ENCODE measurements around the gene ROBO1. TPM values are rescaled to one million over a fixed set of nuclear protein-coding genes. Genes with fewer than 3 reads are reported as not detected.

ROBO1 gene
- polyA plus RNA-seq, 1 donor (not counting 4 experiments of a cell fraction or from before 2014, with no cell fraction given): 27.1 TPM

DNA sequence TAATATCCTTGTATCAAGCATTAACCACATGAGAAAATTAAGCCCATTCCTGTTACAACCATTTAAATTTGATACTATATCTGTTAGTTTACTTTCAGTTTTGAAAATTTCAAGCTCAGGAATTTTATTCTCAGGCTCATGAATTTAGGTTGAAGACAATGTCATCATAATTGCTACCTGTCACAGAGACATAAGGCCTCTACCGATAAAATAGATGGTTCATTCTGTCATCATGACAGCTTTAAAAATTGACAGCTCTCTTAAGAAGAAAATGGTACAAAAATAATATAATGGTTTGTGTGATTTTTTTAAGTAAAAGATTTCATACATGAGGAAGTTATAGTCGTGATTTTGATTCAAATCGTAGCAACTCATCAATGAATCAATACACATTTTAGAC is 1003.2 kb downstream of the ROBO1 start:
- no peak for FAIRE-seq
- Histone ChIP-seq H3K4me1 (ENCODE audit: control insufficient read depth, extremely low read depth, insufficient read depth, low read length) (no peaks in the 10 kb centered on the region), H3K79me2 (ENCODE audit: control insufficient read depth, insufficient read depth, low read length) (no peaks in the 10 kb centered on the region), H3K27me3 (ENCODE audit: control insufficient read depth, extremely low read depth, insufficient read depth, low read length) (no peaks in the 10 kb centered on the region), H3K9ac (ENCODE audit: control insufficient read depth, extremely low read depth, insufficient read depth, low read length) (no peak overlapping the region), H3K36me3 (ENCODE audit: control insufficient read depth in 2 of 2, extremely low read depth in 1 of 2, insufficient read depth in 2 of 2, low read length in 2 of 2) (no peaks in the 10 kb centered on the region), H3K9me1 (ENCODE audit: control insufficient read depth, extremely low read depth, insufficient read depth, low read length) (no peaks in the 10 kb centered on the region), H4K20me1 (ENCODE audit: control insufficient read depth, extremely low read depth, insufficient read depth, low read length) (no peaks in the 10 kb centered on the region), H3K9me3 (ENCODE audit: control insufficient read depth, low read depth, low read length) (no peaks in the 10 kb centered on the region), H3K4me3 (ENCODE audit: control insufficient read depth in 2 of 3, extremely low read depth in 1 of 3, insufficient read depth in 2 of 3, low read depth in 1 of 3, low read length in 3 of 3) (no peak overlapping the region), H3K27ac (ENCODE audit: control insufficient read depth, insufficient read depth, low read length) (no peak overlapping the region), H2AFZ (ENCODE audit: control insufficient read depth, low read length) (no peak overlapping the region), H3K4me2 (ENCODE audit: control insufficient read depth, extremely low read depth, insufficient read depth, low read depth, low read length) (no peak overlapping the region)
- DNase-seq (ENCODE audit: low read depth, low spot score): no peak
- dilution Hi-C loops (cut with MboI; ENCODE audit: extremely low pct_ligation_motif_present, low sequenced_read_pairs): no loop called here
- TF ChIP-seq, protein P1, sequence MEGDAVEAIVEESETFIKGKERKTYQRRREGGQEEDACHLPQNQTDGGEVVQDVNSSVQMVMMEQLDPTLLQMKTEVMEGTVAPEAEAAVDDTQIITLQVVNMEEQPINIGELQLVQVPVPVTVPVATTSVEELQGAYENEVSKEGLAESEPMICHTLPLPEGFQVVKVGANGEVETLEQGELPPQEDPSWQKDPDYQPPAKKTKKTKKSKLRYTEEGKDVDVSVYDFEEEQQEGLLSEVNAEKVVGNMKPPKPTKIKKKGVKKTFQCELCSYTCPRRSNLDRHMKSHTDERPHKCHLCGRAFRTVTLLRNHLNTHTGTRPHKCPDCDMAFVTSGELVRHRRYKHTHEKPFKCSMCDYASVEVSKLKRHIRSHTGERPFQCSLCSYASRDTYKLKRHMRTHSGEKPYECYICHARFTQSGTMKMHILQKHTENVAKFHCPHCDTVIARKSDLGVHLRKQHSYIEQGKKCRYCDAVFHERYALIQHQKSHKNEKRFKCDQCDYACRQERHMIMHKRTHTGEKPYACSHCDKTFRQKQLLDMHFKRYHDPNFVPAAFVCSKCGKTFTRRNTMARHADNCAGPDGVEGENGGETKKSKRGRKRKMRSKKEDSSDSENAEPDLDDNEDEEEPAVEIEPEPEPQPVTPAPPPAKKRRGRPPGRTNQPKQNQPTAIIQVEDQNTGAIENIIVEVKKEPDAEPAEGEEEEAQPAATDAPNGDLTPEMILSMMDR (optimal IDR thresholded peaks at IDR 0.05 in 1 of 3, IDR thresholded peaks at IDR 0.05 in 1 of 3, conservative IDR thresholded peaks at IDR 0.05 in 1 of 3; ENCODE audit: extremely low read depth in 1 of 3, insufficient read depth in 2 of 3, low read length in 3 of 3): no peak
- no peak for TF ChIP-seq EZH2 (IDR thresholded peaks at IDR 0.05; ENCODE audit: low read length)

DNA sequence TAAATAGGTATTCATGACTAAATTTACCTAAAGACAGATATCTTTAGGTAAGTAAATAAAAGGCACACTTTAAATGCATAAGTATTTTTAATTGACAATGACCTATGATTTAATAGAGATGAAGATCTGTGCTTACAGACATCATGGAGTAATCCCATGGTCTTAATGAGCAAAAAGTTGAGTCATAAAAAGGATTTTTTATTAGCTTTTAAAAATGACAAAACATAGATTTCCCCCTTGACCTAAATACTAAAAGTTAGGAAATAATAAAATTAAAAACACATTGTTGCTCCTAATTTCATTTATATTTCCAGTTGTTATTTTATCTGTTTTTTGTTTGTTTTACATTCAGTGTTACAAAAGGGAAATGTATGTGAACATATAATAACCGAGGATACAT is 1005.7 kb downstream of the ROBO1 start:
- Histone ChIP-seq H3K9me1 (ENCODE audit: control insufficient read depth, extremely low read depth, insufficient read depth, low read length) (no peaks in the 10 kb centered on the region), H3K4me2 (ENCODE audit: control insufficient read depth, extremely low read depth, insufficient read depth, low read depth, low read length) (no peak overlapping the region), H3K36me3 (ENCODE audit: control insufficient read depth in 2 of 2, extremely low read depth in 1 of 2, insufficient read depth in 2 of 2, low read length in 2 of 2) (no peaks in the 10 kb centered on the region), H3K4me3 (ENCODE audit: control insufficient read depth in 2 of 3, extremely low read depth in 1 of 3, insufficient read depth in 2 of 3, low read depth in 1 of 3, low read length in 3 of 3) (no peak overlapping the region), H4K20me1 (ENCODE audit: control insufficient read depth, extremely low read depth, insufficient read depth, low read length) (no peaks in the 10 kb centered on the region), H3K9me3 (ENCODE audit: control insufficient read depth, low read depth, low read length) (no peaks in the 10 kb centered on the region), H2AFZ (ENCODE audit: control insufficient read depth, low read length) (no peak overlapping the region), H3K27me3 (ENCODE audit: control insufficient read depth, extremely low read depth, insufficient read depth, low read length) (no peaks in the 10 kb centered on the region), H3K27ac (ENCODE audit: control insufficient read depth, insufficient read depth, low read length) (no peak overlapping the region), H3K9ac (ENCODE audit: control insufficient read depth, extremely low read depth, insufficient read depth, low read length) (no peak overlapping the region), H3K4me1 (ENCODE audit: control insufficient read depth, extremely low read depth, insufficient read depth, low read length) (no peaks in the 10 kb centered on the region), H3K79me2 (ENCODE audit: control insufficient read depth, insufficient read depth, low read length) (no peaks in the 10 kb centered on the region)
- DNase-seq (ENCODE audit: low read depth, low spot score) (no peak), FAIRE-seq (no peak)
- TF ChIP-seq EZH2 (IDR thresholded peaks at IDR 0.05; ENCODE audit: low read length): no peak
- TF ChIP-seq, protein P1 (optimal IDR thresholded peaks at IDR 0.05 in 1 of 3, IDR thresholded peaks at IDR 0.05 in 1 of 3, conservative IDR thresholded peaks at IDR 0.05 in 1 of 3; ENCODE audit: extremely low read depth in 1 of 3, insufficient read depth in 2 of 3, low read length in 3 of 3): no peak
- dilution Hi-C loops (cut with MboI; ENCODE audit: extremely low pct_ligation_motif_present, low sequenced_read_pairs): no loop called here
